GM23338 (cell line): Measurements from ENCODE around the gene USP21. TPM values are rescaled to one million over a fixed set of nuclear protein-coding genes. Genes with fewer than 3 reads are reported as not detected.

Experiments used
- ATAC-seq: fragments of 200-7000 bp; cut with Tn5 transposase; 3 replicates; pipeline ENCODE4 v1.9.1; 2020
- DNase-seq: peaks from one replicate; pipeline ENCODE4 v3.0.0-alpha.2; 2015; ENCODE audit warnings: low spot score
- H2AFZ ChIP-seq: fragments of 200-600 bp; sonication (generic); 2 replicates; pipeline ENCODE4 v1.8.0; 2016; ENCODE audit warnings: antibody characterized with exemption, mild to moderate bottlenecking, moderate library complexity
- H3F3A ChIP-seq: fragments of 200-600 bp; sonication (generic); replicated peaks from 2 replicates; pipeline ENCODE4 v1.8.0; 2017; ENCODE audit warnings: antibody characterized with exemption, mixed run types, low read depth
- H3K27ac ChIP-seq: fragments of 200-600 bp; sonication (generic); 2 replicates; pipeline ENCODE4 v1.6.1; 2016; ENCODE audit warnings: low read depth
- H3K27me3 ChIP-seq: fragments of 200-600 bp; sonication (generic); 2 replicates; pipeline ENCODE4 v1.8.0; 2016; ENCODE audit warnings: mild to moderate bottlenecking, mixed run types, moderate library complexity; ENCODE audit not compliant: insufficient read depth
- H3K36me3 ChIP-seq: fragments of 200-600 bp; sonication (generic); 2 replicates; pipeline ENCODE4 v1.8.0; 2016; ENCODE audit warnings: mild to moderate bottlenecking; ENCODE audit not compliant: insufficient read depth
- H3K4me1 ChIP-seq: fragments of 200-600 bp; sonication (generic); 2 replicates; pipeline ENCODE4 v1.8.0; 2016; ENCODE audit warnings: mild to moderate bottlenecking, moderate library complexity; ENCODE audit not compliant: insufficient read depth
- H3K4me2 ChIP-seq: fragments of 200-600 bp; sonication (generic); 2 replicates; pipeline ENCODE4 v1.7.1; 2017; ENCODE audit warnings: mixed run types
- H3K4me3 ChIP-seq: fragments of 200-600 bp; sonication (generic); 2 replicates; pipeline ENCODE4 v1.6.1; 2016; ENCODE audit warnings: mixed run types
- H3K79me2 ChIP-seq: fragments of 200-600 bp; sonication (generic); replicated peaks from 2 replicates; pipeline ENCODE4 v1.8.0; 2017; ENCODE audit warnings: mild to moderate bottlenecking; ENCODE audit not compliant: insufficient read depth
- H3K9me2 ChIP-seq: fragments of 200-600 bp; sonication (generic); 2 replicates; pipeline ENCODE4 v1.8.0; 2017; ENCODE audit not compliant: insufficient read depth
- H4K20me1 ChIP-seq: fragments of 200-600 bp; sonication (generic); replicated peaks from 2 replicates; pipeline ENCODE4 v1.8.0; 2017; ENCODE audit warnings: mild to moderate bottlenecking; ENCODE audit not compliant: insufficient read depth
- H3K27ac Mint-ChIP-seq: 2 replicates; pipeline ENCODE4 v1.8.0; 2020; ENCODE audit warnings: inconsistent platforms, mild to moderate bottlenecking, moderate library complexity, mixed read lengths
- H3K27me3 Mint-ChIP-seq: 3 replicates; pipeline ENCODE4 v1.8.0; 2022; ENCODE audit warnings: low read depth, mild to moderate bottlenecking, moderate library complexity, mixed read lengths, inconsistent platforms; ENCODE audit not compliant: insufficient read depth, poor library complexity
- H3K36me3 Mint-ChIP-seq: 3 replicates; pipeline ENCODE4 v1.8.0; 2021; ENCODE audit warnings: low read depth, mild to moderate bottlenecking, inconsistent platforms, moderate library complexity, mixed read lengths
- H3K4me1 Mint-ChIP-seq: 3 replicates; pipeline ENCODE4 v1.8.0; 2020; ENCODE audit warnings: mild to moderate bottlenecking, inconsistent platforms, mixed read lengths
- H3K4me3 Mint-ChIP-seq: 3 replicates; pipeline ENCODE4 v1.8.0; 2021; ENCODE audit warnings: moderate library complexity, mild to moderate bottlenecking, inconsistent platforms, mixed read lengths
- H3K9me3 Mint-ChIP-seq: 3 replicates; pipeline ENCODE4 v1.8.0; 2020; ENCODE audit warnings: moderate library complexity, mild to moderate bottlenecking, inconsistent platforms, mixed read lengths
- CREB1 ChIP-seq: fragments of 250-450 bp; sonication (Bioruptor Pico); IDR thresholded peaks from 2 replicates; pipeline ENCODE4 v1.5.0; 2020; ENCODE audit warnings: low read depth, mild to moderate bottlenecking, moderate library complexity
- EZH2 ChIP-seq: fragments of 200-600 bp; sonication (generic); IDR thresholded peaks from one replicate; pipeline ENCODE4 v1.8.0; 2017; ENCODE audit warnings: antibody characterized with exemption, mild to moderate bottlenecking, low read depth; ENCODE audit not compliant: unreplicated experiment
- EZH2phosphoT487 ChIP-seq: fragments of 200-600 bp; sonication (generic); IDR thresholded peaks from one replicate; pipeline ENCODE4 v1.8.1; 2018; ENCODE audit warnings: antibody characterized with exemption; ENCODE audit not compliant: unreplicated experiment
- JUNB ChIP-seq: IDR thresholded peaks from one replicate; pipeline ENCODE4 v1.6.1; 2016; ENCODE audit warnings: antibody characterized with exemption; ENCODE audit not compliant: unreplicated experiment
- NANOG ChIP-seq: IDR thresholded peaks from 2 replicates; pipeline ENCODE4 v1.6.1; 2016; ENCODE audit warnings: antibody characterized with exemption, borderline replicate concordance
- POLR2AphosphoS5 ChIP-seq: IDR thresholded peaks from 2 replicates; pipeline ENCODE4 v1.6.1; 2016; ENCODE audit warnings: antibody characterized with exemption, low read depth
- STAT1 ChIP-seq: IDR thresholded peaks from one replicate; pipeline ENCODE4 v1.6.1; 2016; ENCODE audit warnings: antibody characterized with exemption; ENCODE audit not compliant: unreplicated experiment
- ZNF114 ChIP-seq: fragments of 250-450 bp; sonication (Bioruptor Pico); IDR thresholded peaks from 2 replicates; pipeline ENCODE4 v1.5.0; 2020; ENCODE audit warnings: mild to moderate bottlenecking, moderate library complexity
- ZNF331 ChIP-seq: fragments of 250-450 bp; sonication (Bioruptor Pico); IDR thresholded peaks from 2 replicates; pipeline ENCODE4 v1.5.0; 2020; ENCODE audit warnings: low read depth, mild to moderate bottlenecking, moderate library complexity
- polyA plus RNA-seq: library from polyadenylated mRNA; unstranded; fragments of >200 nt; fragmentation: Nextera tagmentation; extraction: Ambion mirVana; gene quantifications from 2 replicates; pipeline ENCODE4 v1.2.1, GENCODE V29; 2016
- total RNA-seq: library from RNA; depleted of rRNA; stranded (reverse); fragments of >200 nt; shearing (Covaris generic); gene quantifications from 2 replicates; pipeline ENCODE4 v1.2.3, GENCODE V29; 2014
- TF ChIP-seq, protein P1 (sequence below): fragments of 250-450 bp; sonication (Bioruptor Pico); IDR thresholded peaks from 2 replicates; pipeline ENCODE4 v1.5.0; 2020; ENCODE audit warnings: mild to moderate bottlenecking, moderate library complexity
- TF ChIP-seq, protein P2 (sequence below), 2 experiments: fragments of 200-600 bp in 1 of 2; sonication (generic) in 1 of 2; conservative IDR thresholded peaks; 2 replicates each; pipeline versions ENCODE4 v1.5.1 to v1.6.1; 2016 to 2017; ENCODE audit warnings: antibody characterized with exemption in 2 of 2, low read depth in 2 of 2, mild to moderate bottlenecking in 2 of 2, moderate library complexity in 1 of 2
- TF ChIP-seq, protein P3 (sequence below): IDR thresholded peaks from 2 replicates; pipeline ENCODE4 v1.6.1; 2016; ENCODE audit warnings: antibody characterized with exemption
- TF ChIP-seq, protein P4 (sequence below): IDR thresholded peaks from one replicate; pipeline ENCODE4 v1.6.1; 2018; ENCODE audit warnings: antibody characterized with exemption; ENCODE audit not compliant: unreplicated experiment

Gene USP21
- total and polyA plus RNA-seq, 2 experiments from 2014 or later, result 17.9 to 25.6 TPM

DNA sequence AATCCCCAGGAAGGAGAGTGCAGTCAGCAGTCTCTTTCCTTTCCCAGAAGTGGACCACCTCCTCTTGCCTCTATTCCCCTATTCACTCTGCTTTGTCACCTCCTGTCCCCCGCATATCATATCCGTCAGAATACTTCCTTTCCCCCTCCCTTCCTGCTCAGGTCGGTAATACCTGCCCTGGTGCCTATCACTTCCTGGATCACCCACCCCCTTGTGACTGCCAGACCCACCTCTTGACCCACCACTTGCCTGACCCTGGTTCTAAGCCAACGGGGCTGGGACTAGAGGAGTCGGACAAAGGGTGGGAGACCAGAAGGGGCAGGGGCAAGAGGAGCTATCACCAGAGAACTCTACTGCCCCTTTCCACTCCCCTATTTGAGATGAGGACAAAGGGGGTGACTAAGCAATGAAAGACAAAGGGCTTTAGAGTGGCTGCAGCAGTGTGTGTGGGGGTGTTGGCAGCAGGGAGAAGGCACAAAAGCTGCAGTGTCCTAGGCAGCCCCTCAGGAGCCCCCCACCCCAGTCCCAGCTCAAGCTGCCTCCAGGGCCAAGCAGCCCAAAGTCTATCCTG lies 41.2 kb downstream of the USP21 start:
- Mint-ChIP-seq H3K27me3 (peaks cover 17% of the 10 kb centered on the region), H3K4me1 (peaks cover 61% of the 10 kb centered on the region), H3K9me3 (no peaks in the 10 kb centered on the region; the same call in 2 of the 3 replicates), H3K36me3 (peaks cover 19% of the 10 kb centered on the region), H3K4me3 (peak overlapping the region; percentile 32; the same call in 2 of the 3 replicates), H3K27ac (peak overlapping the region; percentile 98)
- no peaks in the 10 kb centered on the region for H4K20me1 ChIP-seq
- H3K4me2 ChIP-seq, result peak overlapping the region; percentile 75
- H3K36me3 ChIP-seq, result peaks cover 11% of the 10 kb centered on the region
- H3K4me1 ChIP-seq, result peaks cover 56% of the 10 kb centered on the region
- peak overlapping the region; percentile 57 for H2AFZ ChIP-seq
- H3F3A ChIP-seq, result peaks cover 30% of the 10 kb centered on the region; the same call in 1 of the 2 replicates
- DNase-seq (peak; percentile 51), ATAC-seq (peak; percentile 3; the same call in 2 of the 3 replicates)
- no peaks in the 10 kb centered on the region for H3K27me3 ChIP-seq
- H3K4me3 ChIP-seq, result no peak overlapping the region; the same call in 1 of the 2 replicates
- H3K27ac ChIP-seq, result peak overlapping the region; percentile 99
- no peaks in the 10 kb centered on the region for H3K9me2 ChIP-seq
- H3K79me2 ChIP-seq, result peaks cover 29% of the 10 kb centered on the region
- TF ChIP-seq CREB1 (CRISPR knock-in tag), result no peak
- TF ChIP-seq ZNF331, result no peak
- no peak for TF ChIP-seq EZH2phosphoT487
- TF ChIP-seq, protein P1, sequence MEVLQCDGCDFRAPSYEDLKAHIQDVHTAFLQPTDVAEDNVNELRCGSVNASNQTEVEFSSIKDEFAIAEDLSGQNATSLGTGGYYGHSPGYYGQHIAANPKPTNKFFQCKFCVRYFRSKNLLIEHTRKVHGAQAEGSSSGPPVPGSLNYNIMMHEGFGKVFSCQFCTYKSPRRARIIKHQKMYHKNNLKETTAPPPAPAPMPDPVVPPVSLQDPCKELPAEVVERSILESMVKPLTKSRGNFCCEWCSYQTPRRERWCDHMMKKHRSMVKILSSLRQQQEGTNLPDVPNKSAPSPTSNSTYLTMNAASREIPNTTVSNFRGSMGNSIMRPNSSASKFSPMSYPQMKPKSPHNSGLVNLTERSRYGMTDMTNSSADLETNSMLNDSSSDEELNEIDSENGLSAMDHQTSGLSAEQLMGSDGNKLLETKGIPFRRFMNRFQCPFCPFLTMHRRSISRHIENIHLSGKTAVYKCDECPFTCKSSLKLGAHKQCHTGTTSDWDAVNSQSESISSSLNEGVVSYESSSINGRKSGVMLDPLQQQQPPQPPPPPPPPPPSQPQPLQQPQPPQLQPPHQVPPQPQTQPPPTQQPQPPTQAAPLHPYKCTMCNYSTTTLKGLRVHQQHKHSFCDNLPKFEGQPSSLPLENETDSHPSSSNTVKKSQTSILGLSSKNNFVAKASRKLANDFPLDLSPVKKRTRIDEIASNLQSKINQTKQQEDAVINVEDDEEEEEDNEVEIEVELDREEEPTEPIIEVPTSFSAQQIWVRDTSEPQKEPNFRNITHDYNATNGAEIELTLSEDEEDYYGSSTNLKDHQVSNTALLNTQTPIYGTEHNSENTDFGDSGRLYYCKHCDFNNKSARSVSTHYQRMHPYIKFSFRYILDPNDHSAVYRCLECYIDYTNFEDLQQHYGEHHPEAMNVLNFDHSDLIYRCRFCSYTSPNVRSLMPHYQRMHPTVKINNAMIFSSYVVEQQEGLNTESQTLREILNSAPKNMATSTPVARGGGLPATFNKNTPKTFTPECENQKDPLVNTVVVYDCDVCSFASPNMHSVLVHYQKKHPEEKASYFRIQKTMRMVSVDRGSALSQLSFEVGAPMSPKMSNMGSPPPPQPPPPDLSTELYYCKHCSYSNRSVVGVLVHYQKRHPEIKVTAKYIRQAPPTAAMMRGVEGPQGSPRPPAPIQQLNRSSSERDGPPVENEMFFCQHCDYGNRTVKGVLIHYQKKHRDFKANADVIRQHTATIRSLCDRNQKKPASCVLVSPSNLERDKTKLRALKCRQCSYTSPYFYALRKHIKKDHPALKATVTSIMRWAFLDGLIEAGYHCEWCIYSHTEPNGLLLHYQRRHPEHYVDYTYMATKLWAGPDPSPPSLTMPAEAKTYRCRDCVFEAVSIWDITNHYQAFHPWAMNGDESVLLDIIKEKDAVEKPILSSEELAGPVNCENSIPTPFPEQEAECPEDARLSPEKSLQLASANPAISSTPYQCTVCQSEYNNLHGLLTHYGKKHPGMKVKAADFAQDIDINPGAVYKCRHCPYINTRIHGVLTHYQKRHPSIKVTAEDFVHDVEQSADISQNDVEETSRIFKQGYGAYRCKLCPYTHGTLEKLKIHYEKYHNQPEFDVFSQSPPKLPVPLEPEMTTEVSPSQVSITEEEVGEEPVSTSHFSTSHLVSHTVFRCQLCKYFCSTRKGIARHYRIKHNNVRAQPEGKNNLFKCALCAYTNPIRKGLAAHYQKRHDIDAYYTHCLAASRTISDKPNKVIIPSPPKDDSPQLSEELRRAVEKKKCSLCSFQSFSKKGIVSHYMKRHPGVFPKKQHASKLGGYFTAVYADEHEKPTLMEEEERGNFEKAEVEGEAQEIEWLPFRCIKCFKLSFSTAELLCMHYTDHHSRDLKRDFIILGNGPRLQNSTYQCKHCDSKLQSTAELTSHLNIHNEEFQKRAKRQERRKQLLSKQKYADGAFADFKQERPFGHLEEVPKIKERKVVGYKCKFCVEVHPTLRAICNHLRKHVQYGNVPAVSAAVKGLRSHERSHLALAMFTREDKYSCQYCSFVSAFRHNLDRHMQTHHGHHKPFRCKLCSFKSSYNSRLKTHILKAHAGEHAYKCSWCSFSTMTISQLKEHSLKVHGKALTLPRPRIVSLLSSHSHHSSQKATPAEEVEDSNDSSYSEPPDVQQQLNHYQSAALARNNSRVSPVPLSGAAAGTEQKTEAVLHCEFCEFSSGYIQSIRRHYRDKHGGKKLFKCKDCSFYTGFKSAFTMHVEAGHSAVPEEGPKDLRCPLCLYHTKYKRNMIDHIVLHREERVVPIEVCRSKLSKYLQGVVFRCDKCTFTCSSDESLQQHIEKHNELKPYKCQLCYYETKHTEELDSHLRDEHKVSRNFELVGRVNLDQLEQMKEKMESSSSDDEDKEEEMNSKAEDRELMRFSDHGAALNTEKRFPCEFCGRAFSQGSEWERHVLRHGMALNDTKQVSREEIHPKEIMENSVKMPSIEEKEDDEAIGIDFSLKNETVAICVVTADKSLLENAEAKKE (CRISPR knock-in tag), result no peak
- no peak for TF ChIP-seq EZH2
- TF ChIP-seq JUNB, result no peak
- TF ChIP-seq, protein P2, sequence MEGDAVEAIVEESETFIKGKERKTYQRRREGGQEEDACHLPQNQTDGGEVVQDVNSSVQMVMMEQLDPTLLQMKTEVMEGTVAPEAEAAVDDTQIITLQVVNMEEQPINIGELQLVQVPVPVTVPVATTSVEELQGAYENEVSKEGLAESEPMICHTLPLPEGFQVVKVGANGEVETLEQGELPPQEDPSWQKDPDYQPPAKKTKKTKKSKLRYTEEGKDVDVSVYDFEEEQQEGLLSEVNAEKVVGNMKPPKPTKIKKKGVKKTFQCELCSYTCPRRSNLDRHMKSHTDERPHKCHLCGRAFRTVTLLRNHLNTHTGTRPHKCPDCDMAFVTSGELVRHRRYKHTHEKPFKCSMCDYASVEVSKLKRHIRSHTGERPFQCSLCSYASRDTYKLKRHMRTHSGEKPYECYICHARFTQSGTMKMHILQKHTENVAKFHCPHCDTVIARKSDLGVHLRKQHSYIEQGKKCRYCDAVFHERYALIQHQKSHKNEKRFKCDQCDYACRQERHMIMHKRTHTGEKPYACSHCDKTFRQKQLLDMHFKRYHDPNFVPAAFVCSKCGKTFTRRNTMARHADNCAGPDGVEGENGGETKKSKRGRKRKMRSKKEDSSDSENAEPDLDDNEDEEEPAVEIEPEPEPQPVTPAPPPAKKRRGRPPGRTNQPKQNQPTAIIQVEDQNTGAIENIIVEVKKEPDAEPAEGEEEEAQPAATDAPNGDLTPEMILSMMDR (conservative IDR thresholded peaks at IDR 0.05; ENCODE audit: low read depth in 2 of 2), result no peak
- TF ChIP-seq, protein P3, sequence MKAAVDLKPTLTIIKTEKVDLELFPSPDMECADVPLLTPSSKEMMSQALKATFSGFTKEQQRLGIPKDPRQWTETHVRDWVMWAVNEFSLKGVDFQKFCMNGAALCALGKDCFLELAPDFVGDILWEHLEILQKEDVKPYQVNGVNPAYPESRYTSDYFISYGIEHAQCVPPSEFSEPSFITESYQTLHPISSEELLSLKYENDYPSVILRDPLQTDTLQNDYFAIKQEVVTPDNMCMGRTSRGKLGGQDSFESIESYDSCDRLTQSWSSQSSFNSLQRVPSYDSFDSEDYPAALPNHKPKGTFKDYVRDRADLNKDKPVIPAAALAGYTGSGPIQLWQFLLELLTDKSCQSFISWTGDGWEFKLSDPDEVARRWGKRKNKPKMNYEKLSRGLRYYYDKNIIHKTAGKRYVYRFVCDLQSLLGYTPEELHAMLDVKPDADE, result no peak
- no peak for TF ChIP-seq NANOG
- TF ChIP-seq ZNF114 (CRISPR knock-in tag), result no peak
- no peak for TF ChIP-seq POLR2AphosphoS5
- TF ChIP-seq, protein P4, sequence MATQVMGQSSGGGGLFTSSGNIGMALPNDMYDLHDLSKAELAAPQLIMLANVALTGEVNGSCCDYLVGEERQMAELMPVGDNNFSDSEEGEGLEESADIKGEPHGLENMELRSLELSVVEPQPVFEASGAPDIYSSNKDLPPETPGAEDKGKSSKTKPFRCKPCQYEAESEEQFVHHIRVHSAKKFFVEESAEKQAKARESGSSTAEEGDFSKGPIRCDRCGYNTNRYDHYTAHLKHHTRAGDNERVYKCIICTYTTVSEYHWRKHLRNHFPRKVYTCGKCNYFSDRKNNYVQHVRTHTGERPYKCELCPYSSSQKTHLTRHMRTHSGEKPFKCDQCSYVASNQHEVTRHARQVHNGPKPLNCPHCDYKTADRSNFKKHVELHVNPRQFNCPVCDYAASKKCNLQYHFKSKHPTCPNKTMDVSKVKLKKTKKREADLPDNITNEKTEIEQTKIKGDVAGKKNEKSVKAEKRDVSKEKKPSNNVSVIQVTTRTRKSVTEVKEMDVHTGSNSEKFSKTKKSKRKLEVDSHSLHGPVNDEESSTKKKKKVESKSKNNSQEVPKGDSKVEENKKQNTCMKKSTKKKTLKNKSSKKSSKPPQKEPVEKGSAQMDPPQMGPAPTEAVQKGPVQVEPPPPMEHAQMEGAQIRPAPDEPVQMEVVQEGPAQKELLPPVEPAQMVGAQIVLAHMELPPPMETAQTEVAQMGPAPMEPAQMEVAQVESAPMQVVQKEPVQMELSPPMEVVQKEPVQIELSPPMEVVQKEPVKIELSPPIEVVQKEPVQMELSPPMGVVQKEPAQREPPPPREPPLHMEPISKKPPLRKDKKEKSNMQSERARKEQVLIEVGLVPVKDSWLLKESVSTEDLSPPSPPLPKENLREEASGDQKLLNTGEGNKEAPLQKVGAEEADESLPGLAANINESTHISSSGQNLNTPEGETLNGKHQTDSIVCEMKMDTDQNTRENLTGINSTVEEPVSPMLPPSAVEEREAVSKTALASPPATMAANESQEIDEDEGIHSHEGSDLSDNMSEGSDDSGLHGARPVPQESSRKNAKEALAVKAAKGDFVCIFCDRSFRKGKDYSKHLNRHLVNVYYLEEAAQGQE, result no peak
- no peak for TF ChIP-seq STAT1
